Astrocyte of the cerebellum (primary cell): ENCODE results near the gene LCNL1.

ENCODE experiments used
- DNase-seq: peaks from one replicate; pipeline ENCODE4 v3.0.0-alpha.2; 2011; ENCODE audit warnings: low read depth
- H3K4me3 ChIP-seq: 2 replicates; pipeline ENCODE4 v1.5.1; 2011; ENCODE audit warnings: mild to moderate bottlenecking, low read depth, low read length, moderate library complexity
- in situ Hi-C: cut with HindIII; loops from 2 replicates; pipeline ENCODE4 v1.10.0; 2017; ENCODE audit warnings: low sequenced_read_pairs
- TF ChIP-seq, protein P1 (sequence below): IDR thresholded peaks from 2 replicates; pipeline ENCODE4 v1.5.1; 2012; ENCODE audit warnings: low read length, low read depth, moderate library complexity, mild to moderate bottlenecking; ENCODE audit errors: missing control alignments

Gene LCNL1

GRCh38 chr9:136983656-136984314 lies 992 bp downstream of the LCNL1 start:
- in situ Hi-C loops = no loop called here
- no peak overlapping the region for H3K4me3 ChIP-seq
- TF ChIP-seq, protein P1, sequence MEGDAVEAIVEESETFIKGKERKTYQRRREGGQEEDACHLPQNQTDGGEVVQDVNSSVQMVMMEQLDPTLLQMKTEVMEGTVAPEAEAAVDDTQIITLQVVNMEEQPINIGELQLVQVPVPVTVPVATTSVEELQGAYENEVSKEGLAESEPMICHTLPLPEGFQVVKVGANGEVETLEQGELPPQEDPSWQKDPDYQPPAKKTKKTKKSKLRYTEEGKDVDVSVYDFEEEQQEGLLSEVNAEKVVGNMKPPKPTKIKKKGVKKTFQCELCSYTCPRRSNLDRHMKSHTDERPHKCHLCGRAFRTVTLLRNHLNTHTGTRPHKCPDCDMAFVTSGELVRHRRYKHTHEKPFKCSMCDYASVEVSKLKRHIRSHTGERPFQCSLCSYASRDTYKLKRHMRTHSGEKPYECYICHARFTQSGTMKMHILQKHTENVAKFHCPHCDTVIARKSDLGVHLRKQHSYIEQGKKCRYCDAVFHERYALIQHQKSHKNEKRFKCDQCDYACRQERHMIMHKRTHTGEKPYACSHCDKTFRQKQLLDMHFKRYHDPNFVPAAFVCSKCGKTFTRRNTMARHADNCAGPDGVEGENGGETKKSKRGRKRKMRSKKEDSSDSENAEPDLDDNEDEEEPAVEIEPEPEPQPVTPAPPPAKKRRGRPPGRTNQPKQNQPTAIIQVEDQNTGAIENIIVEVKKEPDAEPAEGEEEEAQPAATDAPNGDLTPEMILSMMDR = no peak
- DNase-seq = no peak

DNA sequence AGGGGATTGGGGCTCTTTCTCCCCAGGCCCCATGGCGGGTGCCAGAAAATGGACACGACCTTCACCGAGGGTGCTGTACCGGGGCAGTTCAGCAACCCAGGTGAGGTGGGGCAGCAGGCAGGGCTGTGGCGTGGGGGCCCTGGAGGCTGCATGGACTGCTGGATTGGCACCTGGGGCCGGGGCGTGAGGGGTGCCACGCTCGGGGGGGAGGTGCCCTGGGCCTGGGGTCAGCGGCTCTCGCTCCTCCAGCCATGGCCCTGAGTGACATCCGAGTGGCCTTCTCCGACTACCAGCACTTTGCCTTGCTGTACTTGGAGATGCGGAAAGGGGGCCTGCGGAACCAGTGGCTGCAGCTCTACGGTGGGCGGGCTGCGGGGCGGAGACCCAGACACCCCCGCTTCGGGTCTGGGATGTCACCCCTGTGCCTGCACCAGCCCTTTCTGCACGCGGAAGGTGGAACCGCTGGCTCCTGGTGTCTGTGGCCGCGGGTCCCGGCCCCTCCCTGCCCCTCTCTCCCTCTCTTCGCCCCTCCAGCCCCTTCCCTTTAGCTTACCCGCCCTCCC lies 1.8 kb downstream of the LCNL1 start:
- no peak for DNase-seq
- TF ChIP-seq, protein P1 = no peak
- H3K4me3 ChIP-seq = no peak overlapping the region
- in situ Hi-C loops = no loop called here

- in situ Hi-C loops = no loop called here
- DNase-seq = no peak
- no peak overlapping the region for H3K4me3 ChIP-seq
- TF ChIP-seq, protein P1 = no peak
Observed at GRCh38 chr9:136985027-136985602, 2.3 kb downstream of the LCNL1 start.

DNA sequence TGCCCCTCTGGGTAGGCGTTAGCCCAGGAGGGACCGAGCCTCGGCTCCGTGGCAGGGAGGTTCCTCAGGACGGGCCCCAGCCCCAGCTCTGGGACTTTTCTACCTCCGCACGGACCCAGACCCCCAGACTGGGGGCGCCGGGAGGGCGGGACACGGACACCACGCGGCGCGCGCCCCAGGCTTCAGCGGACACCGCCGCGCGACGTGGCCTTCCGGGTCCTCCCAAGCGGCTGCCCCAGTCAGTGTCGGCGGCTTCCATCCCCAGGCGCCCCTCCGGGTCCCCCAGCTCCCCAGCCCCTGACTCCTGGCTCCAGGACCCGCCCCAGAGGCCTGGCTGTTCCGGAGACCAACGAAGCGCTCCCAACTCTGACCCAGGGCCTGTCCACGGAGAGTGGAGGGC lies 3.1 kb downstream of the LCNL1 start:
- in situ Hi-C loops = no loop called here
- TF ChIP-seq, protein P1 = no peak
- H3K4me3 ChIP-seq = no peak overlapping the region
- DNase-seq = no peak

DNA sequence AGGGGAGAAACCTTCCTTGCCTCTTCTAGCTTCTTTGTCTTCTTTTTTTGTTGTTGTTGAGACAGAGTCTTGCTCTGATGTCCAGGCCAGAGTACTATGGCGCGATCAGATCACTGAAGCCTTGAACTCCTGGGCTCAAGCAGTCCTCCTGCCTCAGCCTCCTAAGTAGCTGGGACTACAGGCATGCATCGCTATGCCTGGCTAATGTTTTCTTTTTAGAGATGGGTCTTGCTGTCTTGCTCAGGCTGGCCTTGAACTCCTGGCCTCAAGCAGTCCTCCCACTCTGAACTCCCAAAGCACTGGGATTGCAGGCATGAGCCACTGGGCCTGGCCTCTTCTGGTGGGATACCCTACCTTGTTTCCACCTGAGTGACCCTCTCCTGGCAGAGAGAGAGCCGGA lies 6.1 kb downstream of the LCNL1 start:
- H3K4me3 ChIP-seq = no peak overlapping the region
- in situ Hi-C loops = no loop called here
- DNase-seq = no peak
- TF ChIP-seq, protein P1 = no peak

DNA sequence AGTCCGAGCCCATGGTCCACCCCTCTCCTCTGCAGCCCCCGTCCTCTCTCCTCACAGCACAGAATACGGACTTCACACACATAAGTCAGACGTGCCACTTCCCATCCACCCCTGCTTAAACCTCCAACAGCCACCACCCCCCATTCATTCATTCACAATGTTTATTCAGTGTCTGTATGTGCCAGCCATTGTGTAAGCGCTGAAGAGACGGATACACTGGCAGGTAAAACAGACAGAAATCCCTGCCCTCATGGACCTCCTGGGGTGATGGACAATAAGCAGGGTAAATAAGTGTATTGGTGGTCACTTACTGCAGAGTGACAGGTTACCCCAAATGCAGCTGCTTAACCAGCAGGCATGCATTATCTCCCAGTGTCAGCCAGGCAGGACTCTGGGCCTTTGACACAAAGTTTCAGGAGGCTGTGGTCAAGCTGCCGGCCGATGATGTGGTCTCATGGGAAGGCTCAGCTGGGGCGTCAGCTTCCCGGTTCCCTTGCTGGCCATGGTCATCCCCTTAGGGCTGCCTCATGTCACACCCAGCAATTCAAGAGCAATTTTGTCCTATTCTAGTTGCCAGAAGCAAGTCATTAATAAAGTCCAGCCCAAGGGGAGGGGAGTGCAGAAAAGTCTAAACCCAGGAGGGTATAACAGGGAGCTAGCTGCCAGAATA lies 7.6 kb downstream of the LCNL1 start:
- TF ChIP-seq, protein P1 = no peak
- in situ Hi-C loops = no loop called here
- H3K4me3 ChIP-seq = no peak overlapping the region
- DNase-seq = no peak
